Mesothelial cell of epicardium (in vitro differentiated cells): ENCODE results near the gene OOSP3. TPM values are rescaled to one million over a fixed set of nuclear protein-coding genes. Genes with fewer than 3 reads are reported as not detected.

Experiments used
- DNase-seq, 2 experiments: peaks; one replicate each; pipeline ENCODE4 v3.0.0; 2021; ENCODE audit warnings: low spot score in 2 of 2; ENCODE audit not compliant: unreplicated experiment in 2 of 2
- H3K27ac Mint-ChIP-seq: 2 replicates; pipeline ENCODE4 v1.8.0; 2021; ENCODE audit warnings: mixed read lengths
- H3K27me3 Mint-ChIP-seq: 2 replicates; pipeline ENCODE4 v1.8.0; 2021; ENCODE audit warnings: low read depth, mixed read lengths
- H3K36me3 Mint-ChIP-seq: 2 replicates; pipeline ENCODE4 v1.8.0; 2021; ENCODE audit warnings: mixed read lengths
- H3K4me1 Mint-ChIP-seq: 2 replicates; pipeline ENCODE4 v1.8.0; 2021; ENCODE audit warnings: mixed read lengths
- H3K4me3 Mint-ChIP-seq: 2 replicates; pipeline ENCODE4 v1.8.0; 2021; ENCODE audit warnings: mild to moderate bottlenecking, moderate library complexity, mixed read lengths
- H3K9me3 Mint-ChIP-seq: 2 replicates; pipeline ENCODE4 v1.8.0; 2021; ENCODE audit warnings: mixed read lengths
- total RNA-seq: library from RNA; stranded (reverse); gene quantifications from 3 replicates; pipeline ENCODE4 v1.2.1, GENCODE V29; 2021
- TF ChIP-seq, protein P1 (sequence below): fragments of 200-600 bp; sonication (generic); IDR thresholded peaks from one replicate; pipeline ENCODE4 v1.5.0; 2021; ENCODE audit warnings: antibody characterized with exemption; ENCODE audit not compliant: unreplicated experiment

OOSP3 gene
- total RNA-seq, 1 donor from 2014 or later: not detected

DNA sequence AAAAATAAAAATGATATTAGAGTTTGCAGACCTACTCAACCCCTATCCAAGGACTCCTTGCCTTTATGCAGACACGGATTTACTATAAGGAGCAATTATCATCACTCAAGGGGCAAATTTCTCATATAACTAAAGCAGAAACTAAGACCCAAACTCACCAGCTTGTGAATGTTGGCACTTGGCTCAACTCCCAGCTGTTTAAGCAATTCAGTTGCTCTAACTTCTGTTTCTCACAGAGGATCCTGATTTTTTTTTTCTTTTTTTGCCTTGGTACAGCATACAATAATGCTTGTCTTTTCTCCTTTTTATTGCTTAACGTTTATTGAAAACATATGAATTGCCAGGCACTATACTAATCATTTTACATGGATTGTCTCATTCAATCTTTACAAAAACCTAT, 23.7 kb upstream of the OOSP3 start:
- Mint-ChIP-seq H3K27ac (no peak overlapping the region), H3K9me3 (peaks cover 3% of the 10 kb centered on the region), H3K4me3 (no peak overlapping the region), H3K4me1 (no peaks in the 10 kb centered on the region), H3K36me3 (no peaks in the 10 kb centered on the region), H3K27me3 (no peaks in the 10 kb centered on the region)
- no peak for DNase-seq
- TF ChIP-seq, protein P1, sequence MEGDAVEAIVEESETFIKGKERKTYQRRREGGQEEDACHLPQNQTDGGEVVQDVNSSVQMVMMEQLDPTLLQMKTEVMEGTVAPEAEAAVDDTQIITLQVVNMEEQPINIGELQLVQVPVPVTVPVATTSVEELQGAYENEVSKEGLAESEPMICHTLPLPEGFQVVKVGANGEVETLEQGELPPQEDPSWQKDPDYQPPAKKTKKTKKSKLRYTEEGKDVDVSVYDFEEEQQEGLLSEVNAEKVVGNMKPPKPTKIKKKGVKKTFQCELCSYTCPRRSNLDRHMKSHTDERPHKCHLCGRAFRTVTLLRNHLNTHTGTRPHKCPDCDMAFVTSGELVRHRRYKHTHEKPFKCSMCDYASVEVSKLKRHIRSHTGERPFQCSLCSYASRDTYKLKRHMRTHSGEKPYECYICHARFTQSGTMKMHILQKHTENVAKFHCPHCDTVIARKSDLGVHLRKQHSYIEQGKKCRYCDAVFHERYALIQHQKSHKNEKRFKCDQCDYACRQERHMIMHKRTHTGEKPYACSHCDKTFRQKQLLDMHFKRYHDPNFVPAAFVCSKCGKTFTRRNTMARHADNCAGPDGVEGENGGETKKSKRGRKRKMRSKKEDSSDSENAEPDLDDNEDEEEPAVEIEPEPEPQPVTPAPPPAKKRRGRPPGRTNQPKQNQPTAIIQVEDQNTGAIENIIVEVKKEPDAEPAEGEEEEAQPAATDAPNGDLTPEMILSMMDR: no peak

DNA sequence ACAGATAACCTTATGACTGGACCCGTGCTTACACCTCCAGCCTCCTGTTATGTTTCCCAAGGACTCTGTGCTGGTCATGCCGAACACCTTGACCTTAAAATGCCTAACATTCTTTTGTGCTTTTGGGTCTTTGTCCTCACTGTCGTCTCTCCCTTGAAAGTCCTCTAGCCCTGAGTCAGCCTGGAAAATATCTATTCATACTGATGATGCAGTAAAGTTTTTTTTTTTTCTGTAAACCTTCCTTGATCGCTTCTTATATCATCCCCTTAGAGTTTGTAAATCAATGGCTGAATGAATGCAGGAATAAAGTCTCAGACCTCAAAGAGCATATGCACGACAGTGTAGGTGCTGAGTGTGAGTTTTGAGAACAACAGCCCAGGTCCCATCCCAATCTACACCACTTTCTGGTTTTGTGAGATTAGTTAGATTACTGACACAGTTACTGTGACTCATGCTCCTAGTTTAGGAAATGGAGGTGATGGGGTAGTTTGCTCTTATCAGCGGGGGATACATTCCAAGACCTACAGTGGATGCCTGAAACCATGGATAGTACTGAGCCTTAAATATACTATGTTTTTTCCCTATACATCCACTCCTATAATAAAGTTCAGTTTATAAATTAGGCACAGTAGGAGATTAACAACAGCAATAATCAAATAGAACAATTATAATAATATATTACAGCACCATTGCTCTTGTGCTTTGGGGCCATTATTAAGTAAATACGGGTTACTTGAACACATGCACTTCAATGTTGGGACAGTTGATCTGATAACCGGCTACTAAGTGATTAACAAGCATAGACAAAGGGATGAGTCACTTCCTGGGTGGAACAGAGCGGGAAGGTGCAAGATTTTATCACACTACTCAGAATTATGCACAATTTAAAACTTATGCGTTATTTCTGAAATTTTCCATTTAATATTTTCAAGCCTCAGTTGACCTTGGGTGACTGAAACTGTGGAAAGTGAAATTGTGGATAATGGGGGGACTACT, 20.8 kb upstream of the OOSP3 start:
- no peaks in the 10 kb centered on the region for H3K9me3 Mint-ChIP-seq
- no peaks in the 10 kb centered on the region for H3K36me3 Mint-ChIP-seq
- H3K4me1 Mint-ChIP-seq: no peaks in the 10 kb centered on the region
- no peaks in the 10 kb centered on the region for H3K27me3 Mint-ChIP-seq
- no peak overlapping the region for H3K4me3 Mint-ChIP-seq
- TF ChIP-seq, protein P1: no peak
- DNase-seq: no peak
- no peak overlapping the region for H3K27ac Mint-ChIP-seq

DNA sequence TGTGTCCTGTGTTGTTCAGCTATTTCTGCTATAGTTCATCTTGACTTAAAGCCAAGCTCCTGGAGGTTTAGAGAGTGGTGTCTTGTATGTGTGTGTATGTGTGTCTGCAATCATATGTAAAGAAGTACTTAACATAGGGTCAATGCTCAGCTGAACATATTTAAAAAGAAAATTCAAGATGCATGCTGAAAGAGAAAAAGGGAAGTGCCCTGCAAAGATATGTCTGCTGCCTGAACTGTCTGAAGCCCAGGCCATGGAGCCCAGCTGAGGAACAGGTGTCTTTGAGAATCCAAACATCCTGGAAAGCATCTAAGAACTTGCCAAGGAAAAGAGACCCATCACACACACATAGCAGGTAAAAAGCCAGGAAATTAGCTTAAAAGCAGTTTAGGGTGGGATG, 18.9 kb upstream of the OOSP3 start:
- Mint-ChIP-seq H3K27ac (no peak overlapping the region), H3K9me3 (no peaks in the 10 kb centered on the region), H3K4me3 (no peak overlapping the region), H3K36me3 (no peaks in the 10 kb centered on the region), H3K27me3 (no peaks in the 10 kb centered on the region), H3K4me1 (no peaks in the 10 kb centered on the region)
- TF ChIP-seq, protein P1: no peak
- DNase-seq: no peak

DNA sequence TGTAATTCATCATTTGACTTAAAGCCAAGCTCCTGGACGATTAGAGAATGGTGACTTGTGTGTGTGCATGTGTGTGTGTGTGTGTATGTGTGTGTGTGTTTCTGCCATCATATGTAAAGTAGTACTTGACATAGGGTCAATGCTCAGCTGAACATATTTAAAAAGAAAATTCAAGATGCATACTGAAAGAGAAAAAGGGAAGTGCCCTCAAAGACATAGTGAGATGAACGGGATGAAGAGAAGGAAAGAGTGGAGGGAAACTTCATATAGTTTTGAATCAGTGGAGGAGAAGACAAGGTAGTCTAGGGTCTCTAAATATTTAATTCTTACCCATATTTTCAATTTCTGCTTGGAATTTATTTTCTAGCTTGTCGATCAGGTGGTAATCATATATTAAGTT, 16.3 kb upstream of the OOSP3 start:
- Mint-ChIP-seq H3K27ac (no peak overlapping the region), H3K9me3 (peaks cover 3% of the 10 kb centered on the region), H3K4me1 (no peaks in the 10 kb centered on the region), H3K36me3 (no peaks in the 10 kb centered on the region), H3K4me3 (no peak overlapping the region), H3K27me3 (no peaks in the 10 kb centered on the region)
- no peak for DNase-seq
- TF ChIP-seq, protein P1: no peak

DNA sequence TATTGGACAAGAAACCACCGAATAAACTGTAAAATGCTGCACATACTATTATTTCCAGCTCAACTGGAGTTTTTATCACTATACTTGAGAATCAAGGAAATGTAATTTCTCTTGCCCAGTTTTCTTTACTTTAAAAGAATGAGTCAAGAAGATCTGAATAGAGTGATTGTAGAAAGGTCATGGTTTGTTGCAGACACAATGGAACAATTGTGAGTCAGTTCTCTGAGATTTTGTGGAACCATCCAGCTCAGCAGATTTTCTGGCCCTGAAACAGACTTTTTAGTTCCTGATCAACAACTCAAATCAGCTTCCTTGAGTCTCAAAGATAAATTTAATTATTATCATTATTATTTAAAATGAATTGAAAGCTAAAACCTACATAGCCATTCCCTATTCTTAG, 13.6 kb upstream of the OOSP3 start:
- Mint-ChIP-seq H3K27ac (no peak overlapping the region), H3K27me3 (no peaks in the 10 kb centered on the region), H3K9me3 (peaks cover 10% of the 10 kb centered on the region), H3K36me3 (no peaks in the 10 kb centered on the region), H3K4me1 (no peaks in the 10 kb centered on the region), H3K4me3 (no peak overlapping the region)
- TF ChIP-seq, protein P1: no peak
- no peak for DNase-seq
